GM23248 (cell line): ENCODE results near the gene SCAMP5.

Experiments used
- EZH2 ChIP-seq: fragments of 200-600 bp; sonication (generic); IDR thresholded peaks from 2 replicates; pipeline ENCODE4 v1.6.1; 2018; ENCODE audit warnings: antibody characterized with exemption, mild to moderate bottlenecking; ENCODE audit not compliant: insufficient read depth, poor library complexity, severe bottlenecking
- EZH2phosphoT487 ChIP-seq: fragments of 200-600 bp; sonication (generic); IDR thresholded peaks from 2 replicates; pipeline ENCODE4 v1.6.1; 2018; ENCODE audit warnings: antibody characterized with exemption, moderate library complexity, mild to moderate bottlenecking, low read depth; ENCODE audit not compliant: insufficient read depth

GRCh38 chr15:75051191-75051608 is 55.8 kb downstream of the SCAMP5 start:
- TF ChIP-seq EZH2phosphoT487 = no peak
- no peak for TF ChIP-seq EZH2
